Cardiac fibroblast (primary cell): Measurements from ENCODE around the gene CRYBA2.

Experiments used
- DNase-seq, 2 donors: peaks; one replicate each; pipeline versions ENCODE4 v3.0.0 to v3.0.0-alpha.2; 2010; ENCODE audit warnings: low read depth in 2 of 2
- H3K4me3 ChIP-seq, 2 donors: replicated peaks in 1 of 2; 1 replicate in 1 of 2; 2 replicates in 1 of 2; pipeline ENCODE4 v1.5.1; 2011; ENCODE audit warnings: low read depth in 2 of 2, low read length in 2 of 2, mild to moderate bottlenecking in 2 of 2, moderate library complexity in 1 of 2
- CTCF ChIP-seq: IDR thresholded peaks from one replicate; pipeline ENCODE4 v1.5.1; 2011; ENCODE audit warnings: low read depth, mild to moderate bottlenecking, low read length, inconsistent platforms

The CRYBA2 gene

GRCh38 chr2:218956039-218956438, 37.2 kb downstream of the CRYBA2 start:
- DNase-seq = no peak
- no peak for TF ChIP-seq CTCF
- H3K4me3 ChIP-seq = no peak overlapping the region

DNA sequence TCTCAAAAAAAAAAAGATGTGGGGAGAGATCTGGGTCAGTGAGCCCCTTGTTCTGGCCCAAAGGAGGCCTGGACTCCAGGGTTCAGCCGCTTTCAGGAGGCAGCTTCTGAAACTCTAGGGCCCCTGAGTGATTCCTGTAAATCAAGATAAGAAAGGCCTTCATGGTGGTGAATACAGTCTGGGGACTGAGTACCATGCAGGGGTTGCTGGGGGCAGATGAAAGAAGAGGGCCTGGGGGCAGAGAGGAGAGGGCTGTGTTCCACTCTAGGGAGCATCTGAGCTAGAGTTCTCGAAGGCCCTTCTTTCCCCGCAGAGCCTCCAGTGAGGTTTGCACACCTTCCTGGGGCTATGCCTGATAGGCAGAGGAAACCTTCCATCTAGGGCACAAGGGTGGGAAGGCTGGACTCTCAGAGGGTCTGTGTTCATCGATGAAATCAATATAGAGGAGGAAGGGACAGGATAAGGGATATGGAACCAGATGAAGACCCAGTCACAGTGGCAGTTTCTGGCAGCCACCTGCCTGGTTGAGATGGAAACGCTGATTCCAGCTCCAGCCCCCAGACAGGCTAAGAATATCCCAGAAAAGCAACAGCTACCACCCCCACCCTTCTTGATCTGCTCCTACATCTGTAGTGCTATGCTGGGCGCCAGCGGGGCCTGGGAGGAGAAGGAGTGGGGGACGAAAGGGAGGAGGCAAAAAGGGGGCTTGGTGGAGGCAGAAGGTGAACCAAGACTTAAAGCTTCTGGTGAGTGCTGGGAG, 38.5 kb downstream of the CRYBA2 start:
- no peak overlapping the region for H3K4me3 ChIP-seq
- no peak for TF ChIP-seq CTCF
- DNase-seq = no peak

- no peak for DNase-seq
- H3K4me3 ChIP-seq = no peak overlapping the region
- TF ChIP-seq CTCF = no peak
Observed at GRCh38 chr2:218953366-218953954, 39.8 kb downstream of the CRYBA2 start.

GRCh38 chr2:218952160-218952559, 41.1 kb downstream of the CRYBA2 start:
- H3K4me3 ChIP-seq = no peak overlapping the region
- DNase-seq = no peak
- TF ChIP-seq CTCF = no peak

DNA sequence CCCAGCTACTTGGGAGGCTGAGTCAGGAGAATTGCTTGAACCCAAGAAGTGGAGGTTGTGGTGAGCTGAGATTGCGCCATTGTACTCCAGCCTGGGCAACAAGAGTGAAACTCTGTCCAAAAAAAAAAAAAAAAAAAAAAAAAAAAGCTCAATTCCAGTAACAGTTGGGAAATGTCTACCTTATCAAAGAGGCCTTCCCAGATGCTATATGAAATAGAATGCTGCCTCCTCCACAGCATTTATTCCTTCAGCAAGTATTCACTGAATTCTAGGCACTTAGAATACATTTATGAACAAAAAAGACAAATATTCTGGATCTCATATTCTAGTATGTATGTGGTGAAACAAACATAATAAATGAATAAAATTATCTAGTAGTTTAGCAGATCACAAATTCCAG, 46.6 kb downstream of the CRYBA2 start:
- DNase-seq = peak in 1 of 2 donors; percentile 54
- TF ChIP-seq CTCF = no peak
- no peak overlapping the region for H3K4me3 ChIP-seq

- H3K4me3 ChIP-seq = no peak overlapping the region
- TF ChIP-seq CTCF = no peak
- no peak for DNase-seq
Observed at GRCh38 chr2:218944759-218945404, 48.3 kb downstream of the CRYBA2 start.
